ENCODE data around the gene CEP41.

CEP41 gene

GRCh38 chr7:130367836-130368746 is 72.7 kb downstream of the CEP41 start:
- H3K4me3 ChIP-seq (ENCODE audit: low read length): no peak overlapping the region
- no peaks in the 10 kb centered on the region for H3K36me3 ChIP-seq (ENCODE audit: control insufficient read depth, insufficient read depth, low read length)
- no peaks in the 10 kb centered on the region for H3K27me3 ChIP-seq (ENCODE audit: control insufficient read depth, insufficient read depth, low read length)
- peaks cover 24% of the 10 kb centered on the region for H3K4me1 ChIP-seq (ENCODE audit: control insufficient read depth, insufficient read depth, low read length)
- H3K27ac ChIP-seq (ENCODE audit: low read depth, low read length): no peak overlapping the region
- H3K9ac ChIP-seq (ENCODE audit: low read length): no peak overlapping the region

- Histone ChIP-seq H3K27ac (ENCODE audit: low read depth, low read length) (no peak overlapping the region), H3K4me1 (ENCODE audit: control insufficient read depth, insufficient read depth, low read length) (peaks cover 16% of the 10 kb centered on the region)
These were observed 73.6 kb downstream of the CEP41 start for GRCh38 chr7:130367088-130367755.

GRCh38 chr7:130366564-130366963 is 74.3 kb downstream of the CEP41 start:
- H3K36me3 ChIP-seq (ENCODE audit: control insufficient read depth, insufficient read depth, low read length): no peaks in the 10 kb centered on the region
- no peak overlapping the region for H3K4me3 ChIP-seq (ENCODE audit: low read length)
- no peak overlapping the region for H3K27ac ChIP-seq (ENCODE audit: low read depth, low read length)
- H3K27me3 ChIP-seq (ENCODE audit: control insufficient read depth, insufficient read depth, low read length): no peaks in the 10 kb centered on the region
- H3K9ac ChIP-seq (ENCODE audit: low read length): no peak overlapping the region
- peaks cover 13% of the 10 kb centered on the region for H3K4me1 ChIP-seq (ENCODE audit: control insufficient read depth, insufficient read depth, low read length)

More at GRCh38 chr7:130367088-130367755, 73.6 kb downstream of the CEP41 start:
- no peak overlapping the region for H3K9ac ChIP-seq (ENCODE audit: low read length)
- no peaks in the 10 kb centered on the region for H3K36me3 ChIP-seq (ENCODE audit: control insufficient read depth, insufficient read depth, low read length)
- H3K4me3 ChIP-seq (ENCODE audit: low read length): no peak overlapping the region
- H3K27me3 ChIP-seq (ENCODE audit: control insufficient read depth, insufficient read depth, low read length): no peaks in the 10 kb centered on the region

GRCh38 chr7:130365511-130366441 is 75.0 kb downstream of the CEP41 start:
- H3K27ac ChIP-seq (ENCODE audit: low read depth, low read length): peak overlapping the region; percentile 21
- H3K4me1 ChIP-seq (ENCODE audit: control insufficient read depth, insufficient read depth, low read length): peaks cover 9% of the 10 kb centered on the region
- no peaks in the 10 kb centered on the region for H3K27me3 ChIP-seq (ENCODE audit: control insufficient read depth, insufficient read depth, low read length)
- H3K9ac ChIP-seq (ENCODE audit: low read length): no peak overlapping the region
- no peaks in the 10 kb centered on the region for H3K36me3 ChIP-seq (ENCODE audit: control insufficient read depth, insufficient read depth, low read length)
- H3K4me3 ChIP-seq (ENCODE audit: low read length): no peak overlapping the region

- Histone ChIP-seq H3K27me3 (ENCODE audit: control insufficient read depth, insufficient read depth, low read length) (no peaks in the 10 kb centered on the region), H3K27ac (ENCODE audit: low read depth, low read length) (peak overlapping the region; percentile 40), H3K4me3 (ENCODE audit: low read length) (no peak overlapping the region), H3K36me3 (ENCODE audit: control insufficient read depth, insufficient read depth, low read length) (no peaks in the 10 kb centered on the region), H3K9ac (ENCODE audit: low read length) (no peak overlapping the region), H3K4me1 (ENCODE audit: control insufficient read depth, insufficient read depth, low read length) (peaks cover 9% of the 10 kb centered on the region)
These were observed 75.7 kb downstream of the CEP41 start for GRCh38 chr7:130365088-130365487.

GRCh38 chr7:130364451-130364850 is 76.4 kb downstream of the CEP41 start:
- no peaks in the 10 kb centered on the region for H3K36me3 ChIP-seq (ENCODE audit: control insufficient read depth, insufficient read depth, low read length)
- H3K4me3 ChIP-seq (ENCODE audit: low read length): no peak overlapping the region
- H3K4me1 ChIP-seq (ENCODE audit: control insufficient read depth, insufficient read depth, low read length): peaks cover 9% of the 10 kb centered on the region
- H3K27me3 ChIP-seq (ENCODE audit: control insufficient read depth, insufficient read depth, low read length): no peaks in the 10 kb centered on the region
- no peak overlapping the region for H3K27ac ChIP-seq (ENCODE audit: low read depth, low read length)
- H3K9ac ChIP-seq (ENCODE audit: low read length): no peak overlapping the region

- Histone ChIP-seq H3K27me3 (ENCODE audit: control insufficient read depth, insufficient read depth, low read length) (no peaks in the 10 kb centered on the region), H3K4me3 (ENCODE audit: low read length) (no peak overlapping the region), H3K4me1 (ENCODE audit: control insufficient read depth, insufficient read depth, low read length) (peaks cover 3% of the 10 kb centered on the region), H3K27ac (ENCODE audit: low read depth, low read length) (no peak overlapping the region), H3K9ac (ENCODE audit: low read length) (no peak overlapping the region), H3K36me3 (ENCODE audit: control insufficient read depth, insufficient read depth, low read length) (no peaks in the 10 kb centered on the region)
These were observed 77.6 kb downstream of the CEP41 start for GRCh38 chr7:130363026-130363847.

- Histone ChIP-seq H3K4me3 (ENCODE audit: low read length) (no peak overlapping the region), H3K9ac (ENCODE audit: low read length) (no peak overlapping the region), H3K27me3 (ENCODE audit: control insufficient read depth, insufficient read depth, low read length) (no peaks in the 10 kb centered on the region), H3K27ac (ENCODE audit: low read depth, low read length) (no peak overlapping the region), H3K4me1 (ENCODE audit: control insufficient read depth, insufficient read depth, low read length) (peaks cover 3% of the 10 kb centered on the region), H3K36me3 (ENCODE audit: control insufficient read depth, insufficient read depth, low read length) (no peaks in the 10 kb centered on the region)
These were observed 78.5 kb downstream of the CEP41 start for GRCh38 chr7:130362251-130362816.

GRCh38 chr7:130361681-130362080 is 79.1 kb downstream of the CEP41 start:
- Histone ChIP-seq H3K4me3 (ENCODE audit: low read length) (no peak overlapping the region), H3K36me3 (ENCODE audit: control insufficient read depth, insufficient read depth, low read length) (no peaks in the 10 kb centered on the region), H3K9ac (ENCODE audit: low read length) (no peak overlapping the region), H3K27me3 (ENCODE audit: control insufficient read depth, insufficient read depth, low read length) (no peaks in the 10 kb centered on the region), H3K27ac (ENCODE audit: low read depth, low read length) (no peak overlapping the region), H3K4me1 (ENCODE audit: control insufficient read depth, insufficient read depth, low read length) (peaks cover 5% of the 10 kb centered on the region)

GRCh38 chr7:130360518-130360917 is 80.3 kb downstream of the CEP41 start:
- H3K36me3 ChIP-seq (ENCODE audit: control insufficient read depth, insufficient read depth, low read length): no peaks in the 10 kb centered on the region
- no peak overlapping the region for H3K9ac ChIP-seq (ENCODE audit: low read length)
- H3K4me3 ChIP-seq (ENCODE audit: low read length): no peak overlapping the region
- peaks cover 13% of the 10 kb centered on the region for H3K4me1 ChIP-seq (ENCODE audit: control insufficient read depth, insufficient read depth, low read length)
- no peaks in the 10 kb centered on the region for H3K27me3 ChIP-seq (ENCODE audit: control insufficient read depth, insufficient read depth, low read length)
- H3K27ac ChIP-seq (ENCODE audit: low read depth, low read length): no peak overlapping the region

- H3K4me1 ChIP-seq (ENCODE audit: control insufficient read depth, insufficient read depth, low read length): peaks cover 10% of the 10 kb centered on the region
- H3K27ac ChIP-seq (ENCODE audit: low read depth, low read length): no peak overlapping the region
- H3K36me3 ChIP-seq (ENCODE audit: control insufficient read depth, insufficient read depth, low read length): no peaks in the 10 kb centered on the region
- no peak overlapping the region for H3K4me3 ChIP-seq (ENCODE audit: low read length)
- no peak overlapping the region for H3K9ac ChIP-seq (ENCODE audit: low read length)
- no peaks in the 10 kb centered on the region for H3K27me3 ChIP-seq (ENCODE audit: control insufficient read depth, insufficient read depth, low read length)
These were observed 81.4 kb downstream of the CEP41 start for GRCh38 chr7:130359276-130359857.
